Rectal smooth muscle tissue (tissue), 1 donor: Measurements from ENCODE around the gene TSPAN10.

Experiments used
- H3K27ac ChIP-seq: one replicate; pipeline ENCODE4 v1.7.0; 2013; ENCODE audit warnings: low read depth, low read length, inconsistent platforms
- H3K27me3 ChIP-seq: one replicate; pipeline ENCODE4 v1.7.0; 2013; ENCODE audit warnings: low read length; ENCODE audit not compliant: control insufficient read depth, insufficient read depth
- H3K36me3 ChIP-seq: one replicate; pipeline ENCODE4 v1.7.0; 2013; ENCODE audit warnings: low read length; ENCODE audit not compliant: control insufficient read depth, insufficient read depth
- H3K4me1 ChIP-seq: one replicate; pipeline ENCODE4 v1.7.0; 2013; ENCODE audit warnings: low read length; ENCODE audit not compliant: control insufficient read depth, insufficient read depth
- H3K4me3 ChIP-seq: one replicate; pipeline ENCODE4 v1.7.0; 2013; ENCODE audit warnings: low read length
- H3K9ac ChIP-seq: one replicate; pipeline ENCODE4 v1.7.0; 2013; ENCODE audit warnings: low read length

The TSPAN10 gene

DNA sequence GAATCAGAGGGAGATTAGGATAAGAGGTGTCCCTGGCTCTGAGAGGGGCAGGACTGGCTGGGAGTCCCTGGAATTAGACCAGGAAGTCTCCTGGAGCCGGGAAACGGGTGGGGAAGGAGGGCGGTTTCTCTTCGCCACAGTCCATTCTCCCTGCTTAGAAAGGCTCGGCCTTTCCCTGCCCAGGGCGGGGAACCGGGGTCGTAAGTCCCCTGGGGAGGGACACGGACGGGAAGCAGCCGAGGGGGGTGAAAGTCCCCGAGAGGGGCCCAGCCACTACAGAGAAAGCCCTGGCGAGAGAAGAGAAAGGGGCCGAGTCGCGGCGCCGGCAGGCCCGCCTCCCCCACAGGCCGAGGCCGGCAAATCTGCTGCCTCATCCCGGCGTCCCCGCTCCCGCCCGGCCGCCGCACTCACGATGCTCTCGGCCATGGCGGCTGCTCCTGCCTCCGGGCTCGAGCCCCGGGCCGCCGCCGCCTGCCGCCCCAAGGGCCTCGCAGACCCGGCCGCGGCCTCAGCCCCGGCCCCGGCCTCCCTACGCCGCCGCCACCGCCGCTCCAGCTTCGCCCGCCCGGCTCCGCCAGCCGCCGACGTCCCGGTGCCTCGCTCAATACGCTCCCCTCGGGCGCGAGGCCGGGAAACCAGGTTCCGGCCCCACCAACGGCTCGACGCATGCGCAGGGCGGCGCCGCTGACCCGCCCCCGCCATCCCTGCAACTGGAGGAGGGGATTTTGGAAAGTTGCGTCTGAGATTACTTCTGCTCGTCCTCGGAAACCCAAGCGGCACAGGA is at the start of gene TSPAN10, which contains the start of gene NPLOC4:
Gene TSPAN10, plus strand, starts transcription at position 692 of the 784 bp plus-strand sequence. CDS start 5,217 bp downstream, outside the sequence.
Gene NPLOC4, minus strand, starts transcription at position 608 of the 784 bp plus-strand sequence. Its CDS starts 182 bp downstream, at position 426.
- no peaks in the 10 kb centered on the region for H3K27me3 ChIP-seq
- H3K9ac ChIP-seq = peak within 1 kb of the TSS; percentile 66
- H3K4me3 ChIP-seq = peak within 1 kb of the TSS; percentile 78
- peaks cover 7% of the 10 kb centered on the region for H3K4me1 ChIP-seq
- H3K36me3 ChIP-seq = no peaks in the 10 kb centered on the region
- peak within 1 kb of the TSS; percentile 88 for H3K27ac ChIP-seq

DNA sequence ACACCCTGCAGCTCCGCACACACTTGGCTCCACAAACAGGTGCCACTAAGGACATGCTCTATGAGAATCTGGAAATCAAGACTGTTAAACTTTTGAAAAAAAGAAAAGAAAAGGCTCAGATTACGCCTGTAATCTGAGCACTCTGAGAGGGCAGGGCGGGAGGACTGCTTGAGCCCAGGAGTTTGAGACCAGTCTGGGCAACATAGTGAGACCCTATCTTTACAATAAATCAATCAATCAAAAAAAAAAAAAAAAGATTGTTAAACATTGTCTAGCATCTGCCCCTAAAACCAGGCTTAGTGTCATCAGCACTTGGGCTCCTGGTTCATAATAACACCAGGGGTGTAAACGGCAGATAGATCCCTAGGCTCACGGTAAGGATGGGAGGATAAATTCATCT is 47.4 kb upstream of the TSPAN10 start:
- Histone ChIP-seq H3K27ac (no peak overlapping the region), H3K36me3 (peaks cover 31% of the 10 kb centered on the region), H3K27me3 (no peaks in the 10 kb centered on the region), H3K9ac (no peak overlapping the region), H3K4me1 (no peaks in the 10 kb centered on the region), H3K4me3 (no peak overlapping the region)

DNA sequence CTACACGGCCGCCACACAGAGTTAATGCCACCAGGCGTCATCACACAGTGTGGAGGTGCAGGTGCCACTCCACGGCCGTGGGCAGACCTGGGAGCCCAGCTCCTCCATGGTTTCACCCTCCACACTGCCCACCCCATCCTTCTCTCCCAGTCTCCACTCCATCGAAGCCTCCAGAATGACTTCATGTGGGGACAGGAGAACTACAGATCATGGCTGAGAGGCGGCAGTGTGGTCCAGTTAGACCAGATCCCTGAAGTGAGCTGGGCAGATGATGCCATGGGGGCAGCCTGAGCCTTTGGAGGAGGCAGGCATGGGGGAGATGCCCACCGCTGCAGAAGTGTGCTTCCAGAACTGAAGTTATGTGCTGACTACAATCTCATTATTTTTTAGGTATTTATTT is 46.9 kb upstream of the TSPAN10 start:
- Histone ChIP-seq H3K4me1 (no peaks in the 10 kb centered on the region), H3K36me3 (peaks cover 33% of the 10 kb centered on the region), H3K27ac (no peak overlapping the region), H3K27me3 (no peaks in the 10 kb centered on the region), H3K4me3 (no peak overlapping the region), H3K9ac (no peak overlapping the region)

DNA sequence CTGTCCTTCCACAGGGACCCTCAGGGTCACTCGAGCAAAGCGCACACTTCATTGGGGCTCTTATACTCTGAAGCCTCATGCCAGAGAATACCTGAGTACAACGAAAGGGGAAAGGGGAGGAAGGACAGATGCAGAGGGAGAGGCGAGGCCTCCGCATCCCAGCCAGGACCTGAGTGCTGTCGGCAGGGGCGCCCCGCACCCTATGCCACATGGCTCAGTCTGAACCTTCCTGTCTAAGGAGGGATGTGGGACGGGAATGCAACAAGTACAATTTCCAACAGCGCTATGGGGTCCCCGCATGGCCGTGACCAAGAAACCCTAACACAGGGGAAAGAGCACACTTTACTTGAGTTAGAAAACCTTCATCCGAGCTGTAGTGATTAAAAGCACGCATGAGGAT is 45.0 kb upstream of the TSPAN10 start:
- Histone ChIP-seq H3K4me1 (no peaks in the 10 kb centered on the region), H3K9ac (no peak overlapping the region), H3K36me3 (peaks cover 38% of the 10 kb centered on the region), H3K27me3 (no peaks in the 10 kb centered on the region), H3K4me3 (no peak overlapping the region), H3K27ac (no peak overlapping the region)

DNA sequence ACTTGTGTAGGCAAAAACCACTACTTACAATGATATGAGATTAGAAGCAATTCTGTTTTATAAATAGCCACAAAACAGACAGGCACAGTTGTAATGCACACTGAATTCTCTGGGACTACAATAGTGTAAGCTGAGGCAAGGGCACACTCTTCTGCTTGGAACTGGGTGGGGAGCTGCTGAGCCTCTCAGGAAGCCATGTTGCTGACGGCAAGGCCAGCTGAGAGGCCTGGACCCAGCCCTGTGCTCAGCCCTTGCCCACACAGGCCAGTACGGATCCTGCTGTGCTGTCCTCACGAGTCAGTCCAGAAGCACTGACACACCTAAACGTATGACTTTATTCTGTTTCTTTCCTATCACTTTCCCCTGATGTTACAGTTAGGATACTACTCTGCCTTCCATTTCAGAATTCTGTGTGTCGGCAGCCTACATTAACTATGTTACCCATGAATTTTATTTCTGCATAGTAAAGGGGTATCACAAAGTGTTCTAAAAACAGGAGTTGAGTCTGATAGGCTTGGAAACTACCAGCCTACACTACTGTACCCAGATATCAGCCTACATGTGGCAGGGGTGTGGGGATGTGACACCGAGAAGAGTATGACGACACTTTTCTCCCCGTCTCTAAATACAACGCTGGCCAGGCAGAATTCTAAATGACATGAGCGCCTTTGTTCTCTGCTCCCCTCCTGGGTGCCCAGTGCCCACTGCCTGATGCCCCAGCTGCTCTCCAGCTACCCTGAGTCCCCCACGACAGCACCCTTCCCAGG is 43.7 kb upstream of the TSPAN10 start:
- no peaks in the 10 kb centered on the region for H3K4me1 ChIP-seq
- no peak overlapping the region for H3K27ac ChIP-seq
- peaks cover 36% of the 10 kb centered on the region for H3K36me3 ChIP-seq
- no peaks in the 10 kb centered on the region for H3K27me3 ChIP-seq
- H3K4me3 ChIP-seq = no peak overlapping the region
- no peak overlapping the region for H3K9ac ChIP-seq

DNA sequence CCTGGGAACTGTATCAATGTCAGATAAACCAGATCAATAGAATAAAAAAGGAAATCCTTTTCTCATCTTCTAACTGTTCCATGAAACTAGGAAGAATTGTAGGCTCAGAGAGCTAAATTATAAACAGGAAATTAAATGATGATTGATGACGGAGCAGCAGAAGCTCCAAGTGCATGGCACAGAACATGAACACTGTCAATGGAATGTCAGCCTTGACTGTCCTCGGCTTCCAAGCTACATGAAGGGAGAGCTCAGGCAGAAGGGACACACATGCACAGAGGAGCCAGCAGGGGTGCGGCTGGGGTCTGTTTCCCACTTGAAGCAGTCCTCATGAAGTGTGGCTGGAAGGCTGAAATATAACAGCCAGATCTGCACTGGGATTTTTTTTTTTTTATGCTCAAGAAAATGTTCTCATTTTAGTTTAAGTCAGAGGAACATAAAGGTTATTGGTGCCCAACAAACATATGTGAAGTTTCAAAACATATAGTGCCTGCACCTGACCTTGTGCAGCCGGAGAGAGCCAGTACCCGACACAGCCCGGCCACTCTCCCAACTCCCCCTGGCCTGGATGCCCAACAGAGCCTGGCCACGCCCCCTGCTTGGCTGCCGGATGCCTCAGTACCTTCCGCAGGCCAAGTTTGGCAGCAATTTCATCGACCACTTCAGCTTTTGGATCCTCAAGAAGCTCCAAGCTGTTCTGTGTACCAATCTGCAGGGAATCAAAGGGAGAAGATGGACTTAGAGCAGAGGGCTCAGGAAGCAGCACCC is 37.1 kb upstream of the TSPAN10 start:
- no peak overlapping the region for H3K9ac ChIP-seq
- H3K36me3 ChIP-seq = peaks cover 14% of the 10 kb centered on the region
- no peaks in the 10 kb centered on the region for H3K27me3 ChIP-seq
- peak overlapping the region; percentile 38 for H3K27ac ChIP-seq
- no peak overlapping the region for H3K4me3 ChIP-seq
- H3K4me1 ChIP-seq = peaks cover 5% of the 10 kb centered on the region

DNA sequence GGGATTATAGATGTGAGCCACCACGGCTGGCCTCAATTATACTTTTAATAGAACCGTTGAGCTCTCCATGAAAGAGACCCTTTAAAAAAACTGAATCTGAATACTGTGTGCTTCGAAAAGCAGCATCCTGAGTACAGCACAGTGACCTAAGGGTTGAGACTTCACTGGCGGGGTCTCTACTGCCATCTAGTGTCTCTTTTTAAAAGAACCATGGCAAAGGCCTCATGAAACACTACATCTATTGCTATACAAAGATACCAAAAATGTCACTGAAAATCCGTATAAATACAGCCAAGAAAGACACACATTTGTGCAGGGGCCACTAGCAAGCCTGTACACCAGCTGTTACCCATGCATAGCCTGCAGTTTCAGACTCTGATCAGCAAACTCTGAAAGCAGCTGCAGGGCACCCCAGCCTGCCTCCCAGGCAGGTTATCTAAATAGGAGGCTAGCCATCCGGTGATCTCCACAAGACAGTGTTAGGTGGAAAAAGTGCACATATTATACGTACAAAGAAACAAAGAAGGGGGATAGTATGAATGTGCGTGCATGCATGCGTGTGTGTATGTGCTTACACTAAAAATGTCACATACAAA is 35.4 kb upstream of the TSPAN10 start:
- no peak overlapping the region for H3K27ac ChIP-seq
- peaks cover 5% of the 10 kb centered on the region for H3K4me1 ChIP-seq
- no peak overlapping the region for H3K9ac ChIP-seq
- H3K4me3 ChIP-seq = no peak overlapping the region
- no peaks in the 10 kb centered on the region for H3K27me3 ChIP-seq
- H3K36me3 ChIP-seq = peaks cover 15% of the 10 kb centered on the region

DNA sequence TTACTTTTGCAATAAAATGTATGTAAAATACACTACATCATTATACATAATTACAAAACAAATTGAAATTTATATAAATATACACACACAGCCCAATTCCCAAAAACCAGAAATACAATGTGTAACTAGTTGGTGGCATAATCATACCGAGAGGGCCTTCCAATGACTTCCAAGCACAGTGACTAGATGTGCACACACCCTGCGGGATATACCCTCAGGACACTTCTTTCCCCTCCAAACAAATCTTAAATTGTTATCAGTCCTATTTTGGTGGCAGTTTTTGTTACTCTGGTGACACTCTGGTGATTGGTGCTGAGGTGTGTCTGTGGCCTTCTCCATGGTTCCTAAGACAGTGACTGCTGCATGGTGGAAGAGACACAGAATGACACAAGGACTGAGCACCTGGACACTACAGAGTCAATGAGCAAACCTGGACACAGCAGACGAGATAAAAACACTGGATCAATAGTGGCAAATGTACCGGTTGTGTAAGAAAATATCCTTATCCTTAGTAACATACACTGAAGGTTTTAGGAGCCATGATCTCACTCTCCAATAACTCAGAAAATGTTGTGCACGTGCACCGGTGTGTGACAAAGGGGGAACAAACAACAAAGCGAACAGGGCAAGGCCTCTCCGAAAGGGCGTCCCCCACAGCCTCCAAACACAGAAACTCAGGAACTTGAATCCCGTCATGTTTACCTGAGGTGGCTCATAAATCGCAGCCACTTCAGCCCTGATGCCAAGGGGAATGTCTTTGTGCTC is 33.0 kb upstream of the TSPAN10 start:
- H3K4me1 ChIP-seq = peaks cover 5% of the 10 kb centered on the region
- H3K27ac ChIP-seq = no peak overlapping the region
- H3K27me3 ChIP-seq = no peaks in the 10 kb centered on the region
- H3K4me3 ChIP-seq = no peak overlapping the region
- no peak overlapping the region for H3K9ac ChIP-seq
- peaks cover 24% of the 10 kb centered on the region for H3K36me3 ChIP-seq

DNA sequence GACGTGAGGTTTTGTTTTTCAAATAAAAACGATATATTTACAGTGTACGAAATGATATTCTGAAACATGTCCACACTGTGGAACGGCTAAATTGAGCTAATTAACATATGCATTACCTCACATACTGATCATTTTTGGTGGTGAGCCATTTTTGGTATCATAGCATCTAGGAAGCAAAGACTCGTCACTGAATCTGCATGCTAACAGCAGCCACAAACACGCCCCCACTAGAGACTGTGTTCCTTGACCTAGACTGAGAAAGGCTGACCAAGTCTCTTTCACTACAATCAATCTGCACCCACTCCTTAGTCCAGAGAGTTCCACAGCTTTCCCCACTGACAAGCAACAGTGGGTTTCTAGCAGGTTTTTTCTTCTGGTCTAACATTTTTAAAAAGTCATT is 29.6 kb upstream of the TSPAN10 start:
- Histone ChIP-seq H3K4me3 (no peak overlapping the region), H3K27ac (no peak overlapping the region), H3K36me3 (peaks cover 28% of the 10 kb centered on the region), H3K4me1 (no peaks in the 10 kb centered on the region), H3K9ac (no peak overlapping the region), H3K27me3 (no peaks in the 10 kb centered on the region)

DNA sequence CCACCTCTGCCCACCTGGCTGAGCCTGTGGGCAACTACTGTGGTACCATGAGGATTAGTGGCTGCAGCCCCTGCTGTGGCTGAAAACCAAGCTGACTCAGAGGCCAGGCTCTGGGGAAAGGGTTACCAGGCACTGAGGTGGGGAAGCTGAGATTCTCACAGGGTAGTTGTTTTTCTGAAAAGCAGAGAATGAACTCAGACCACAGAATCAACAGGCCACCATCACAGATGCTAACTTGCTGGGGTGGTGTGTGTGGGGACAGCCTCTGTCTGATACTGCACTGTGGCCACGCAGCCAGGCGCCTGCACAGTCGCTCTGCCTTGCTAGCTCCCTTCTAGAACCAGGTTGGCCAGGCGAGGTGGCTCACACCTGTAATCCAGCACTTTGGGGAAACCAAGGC is 28.9 kb upstream of the TSPAN10 start:
- H3K27ac ChIP-seq = no peak overlapping the region
- H3K4me3 ChIP-seq = no peak overlapping the region
- peaks cover 32% of the 10 kb centered on the region for H3K36me3 ChIP-seq
- H3K4me1 ChIP-seq = no peaks in the 10 kb centered on the region
- no peak overlapping the region for H3K9ac ChIP-seq
- no peaks in the 10 kb centered on the region for H3K27me3 ChIP-seq

DNA sequence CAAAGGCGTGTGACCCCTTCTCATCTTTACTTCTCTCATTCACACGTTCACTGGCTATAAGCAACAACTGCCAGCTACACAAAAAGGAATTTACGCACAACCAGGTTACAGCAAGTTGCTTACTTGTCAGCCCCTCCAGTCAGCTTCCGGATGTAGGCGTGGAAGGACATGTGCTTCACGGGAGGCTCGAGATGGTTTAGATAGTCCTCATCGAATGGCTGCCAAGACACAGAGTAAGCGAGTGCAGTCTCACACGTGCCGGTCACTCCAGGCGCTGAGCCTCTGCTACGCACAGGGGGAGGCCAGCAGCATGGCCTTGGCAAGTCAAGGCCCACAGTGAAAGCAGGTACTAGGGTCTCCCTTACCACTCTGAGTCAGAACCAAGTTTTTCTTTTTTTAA is 28.4 kb upstream of the TSPAN10 start:
- Histone ChIP-seq H3K27me3 (no peaks in the 10 kb centered on the region), H3K4me3 (no peak overlapping the region), H3K27ac (no peak overlapping the region), H3K9ac (no peak overlapping the region), H3K36me3 (peaks cover 32% of the 10 kb centered on the region), H3K4me1 (no peaks in the 10 kb centered on the region)
